GM04503 (cell line): ENCODE results near the gene NFXL1.
A peak's percentile ranks its signal among the peaks of the same experiment; 100 is the strongest.

Source experiments
- DNase-seq: peaks from one replicate; pipeline ENCODE4 v3.0.0-alpha.2; 2012; ENCODE audit warnings: low read depth

NFXL1 gene

DNA sequence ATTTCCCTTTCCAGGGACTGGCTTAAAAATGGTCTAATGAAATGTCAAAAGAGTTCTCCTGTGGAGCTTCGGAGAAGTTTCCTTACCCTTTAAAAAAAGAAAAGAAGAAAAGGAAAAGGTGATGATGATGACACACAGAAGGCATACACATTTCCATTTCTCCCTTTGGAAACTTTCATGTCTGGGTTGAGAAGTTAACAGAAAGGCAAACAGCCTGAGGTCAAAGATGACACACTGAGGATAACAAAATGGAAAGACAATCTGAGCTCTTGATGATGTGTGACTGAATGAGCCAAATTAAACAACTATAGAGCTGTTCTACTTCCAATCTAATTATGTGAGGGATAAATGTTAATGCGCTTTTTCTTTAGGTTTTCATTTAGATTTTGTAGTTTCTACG is 32.2 kb downstream of the NFXL1 start:
- DNase-seq = no peak

- no peak for DNase-seq
Measured at GRCh38 chr4:47879458-47879857, 34.9 kb downstream of the NFXL1 start.

- DNase-seq = no peak
Measured at GRCh38 chr4:47876784-47877546, 37.4 kb downstream of the NFXL1 start.

- no peak for DNase-seq
Measured at GRCh38 chr4:47876310-47876709, 38.1 kb downstream of the NFXL1 start.

DNA sequence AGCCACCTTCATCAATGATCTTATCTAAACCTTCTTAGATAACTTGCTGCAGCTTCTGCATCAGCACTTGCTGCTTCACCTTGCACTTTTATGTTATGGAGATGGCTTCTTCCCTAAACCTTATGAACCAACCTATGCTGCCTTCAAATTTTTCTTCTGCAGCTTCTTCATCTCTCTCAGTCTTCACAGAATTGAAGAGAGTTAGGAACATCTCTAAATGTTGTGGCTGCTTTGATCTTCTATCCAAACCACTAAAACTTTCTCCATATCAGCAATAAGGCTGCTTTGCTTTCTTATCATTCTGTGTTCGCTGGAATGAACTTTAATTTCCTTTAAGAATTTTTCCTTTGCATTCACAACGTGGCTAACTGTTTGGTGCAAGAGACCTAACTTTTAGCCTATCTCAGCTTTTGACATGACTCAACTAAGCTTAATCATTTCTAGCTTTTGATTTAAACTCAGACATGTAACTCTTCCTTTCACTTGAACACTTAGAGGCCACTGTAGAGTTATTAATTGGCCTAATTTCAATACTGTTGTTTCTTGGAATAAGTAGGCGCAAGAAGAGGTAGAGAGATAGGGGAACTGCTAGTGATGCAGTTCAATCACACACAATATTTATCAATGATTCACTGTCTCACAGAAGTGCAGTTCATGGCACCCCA is 40.4 kb downstream of the NFXL1 start:
- no peak for DNase-seq

DNA sequence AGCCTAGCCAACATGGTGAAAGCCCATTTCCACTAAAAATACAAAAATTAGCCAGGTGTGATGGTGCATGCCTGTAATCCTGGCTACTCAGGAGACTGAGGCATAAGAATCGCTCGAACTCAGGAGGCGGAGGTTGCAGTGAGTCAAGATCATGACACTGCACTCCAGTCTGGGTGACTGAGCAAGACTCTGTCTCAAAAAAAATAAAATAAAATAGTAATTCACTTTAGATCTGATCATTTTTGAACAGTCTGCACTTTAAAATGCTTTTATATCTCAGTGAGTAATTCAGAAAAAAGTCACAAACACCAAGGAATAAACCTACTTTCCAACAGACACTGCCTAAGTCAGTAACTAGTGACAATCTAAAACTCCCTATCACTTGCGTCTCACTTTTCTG is 50.9 kb downstream of the NFXL1 start:
- DNase-seq = no peak

GRCh38 chr4:47862297-47862696 is 52.1 kb downstream of the NFXL1 start:
- DNase-seq = no peak

DNA sequence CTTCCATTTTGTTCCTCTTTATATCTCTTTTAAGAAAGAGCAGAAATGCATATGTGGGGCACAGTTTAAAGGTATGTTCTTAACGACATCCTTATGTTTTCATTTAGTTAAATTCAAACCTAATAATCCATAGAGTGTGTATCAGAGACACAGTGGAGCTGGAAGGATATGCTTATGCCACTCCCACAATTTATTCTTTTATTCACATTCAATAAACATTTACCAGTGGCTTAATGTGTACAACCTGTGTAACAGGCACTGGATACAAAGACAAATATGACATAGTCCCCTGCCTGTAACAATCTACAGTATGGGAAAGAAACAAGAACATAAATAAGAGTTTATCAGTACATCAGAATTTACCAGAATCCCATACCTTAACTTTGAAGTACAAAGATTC is 54.1 kb downstream of the NFXL1 start:
- DNase-seq = no peak

- DNase-seq = no peak
Measured at GRCh38 chr4:47858006-47858405, 56.4 kb downstream of the NFXL1 start.

GRCh38 chr4:47856713-47857112 is 57.7 kb downstream of the NFXL1 start:
- no peak for DNase-seq

GRCh38 chr4:47855350-47855749 is 59.0 kb downstream of the NFXL1 start:
- peak; percentile 47 for DNase-seq

- peak; percentile 19 for DNase-seq
Measured at GRCh38 chr4:47852136-47852535, 62.2 kb downstream of the NFXL1 start.

GRCh38 chr4:47849466-47849865 is 64.9 kb downstream of the NFXL1 start:
- DNase-seq = no peak

DNA sequence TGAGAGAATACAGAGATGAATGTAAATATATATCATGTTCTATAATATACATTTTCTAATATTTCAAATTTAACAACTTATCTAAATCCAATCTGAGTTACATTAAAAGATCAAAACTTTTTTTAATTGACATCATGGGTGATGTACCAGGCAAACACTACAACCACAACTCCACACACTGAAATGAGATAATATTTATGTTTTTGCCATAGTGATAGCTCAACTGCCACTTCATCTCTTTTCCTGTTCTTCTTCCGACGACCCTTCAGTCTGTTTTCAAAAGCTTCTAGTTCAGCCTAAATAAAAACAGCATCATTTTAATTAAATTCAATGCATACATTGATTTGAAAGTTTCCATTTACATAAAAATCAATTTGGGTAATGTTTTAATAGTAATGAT is 66.3 kb downstream of the NFXL1 start:
- no peak for DNase-seq

DNA sequence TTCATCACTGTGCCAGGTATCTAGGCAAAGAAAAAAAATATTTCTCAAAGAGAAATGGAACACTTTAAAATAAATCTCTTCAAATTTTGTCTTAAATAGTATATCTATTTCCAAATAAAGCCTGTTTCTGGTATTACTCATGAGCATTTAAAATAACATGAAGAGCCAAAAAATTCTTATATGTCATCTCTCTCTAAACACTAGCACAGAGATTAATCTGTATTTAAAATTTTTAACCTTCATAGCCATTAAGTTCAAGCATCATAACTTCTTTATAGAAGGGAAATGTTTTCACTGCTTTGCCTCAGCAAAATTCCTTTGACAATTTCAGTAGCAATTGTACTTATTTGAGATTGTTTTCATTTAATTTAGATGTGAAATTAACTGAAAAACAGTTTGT is 71.4 kb downstream of the NFXL1 start:
- DNase-seq = no peak

DNA sequence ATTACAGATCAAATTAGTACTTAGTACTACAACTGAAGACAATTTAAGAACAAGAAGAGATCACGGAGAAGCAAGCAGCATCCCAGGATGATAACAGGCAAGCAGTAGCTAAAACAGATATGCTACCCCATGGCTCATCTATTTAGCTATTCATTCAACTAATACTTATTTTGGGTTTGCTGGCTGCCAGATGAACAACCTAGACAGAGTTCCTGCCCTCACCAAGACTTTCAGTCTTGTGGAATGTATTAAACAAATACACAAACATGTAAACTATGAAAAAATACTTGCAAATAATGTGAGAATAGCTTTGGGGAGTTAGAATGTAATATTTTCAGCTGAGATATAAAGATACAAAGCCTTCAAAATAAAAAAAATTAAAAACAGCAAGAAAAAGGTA is 74.1 kb downstream of the NFXL1 start:
- DNase-seq = no peak

DNA sequence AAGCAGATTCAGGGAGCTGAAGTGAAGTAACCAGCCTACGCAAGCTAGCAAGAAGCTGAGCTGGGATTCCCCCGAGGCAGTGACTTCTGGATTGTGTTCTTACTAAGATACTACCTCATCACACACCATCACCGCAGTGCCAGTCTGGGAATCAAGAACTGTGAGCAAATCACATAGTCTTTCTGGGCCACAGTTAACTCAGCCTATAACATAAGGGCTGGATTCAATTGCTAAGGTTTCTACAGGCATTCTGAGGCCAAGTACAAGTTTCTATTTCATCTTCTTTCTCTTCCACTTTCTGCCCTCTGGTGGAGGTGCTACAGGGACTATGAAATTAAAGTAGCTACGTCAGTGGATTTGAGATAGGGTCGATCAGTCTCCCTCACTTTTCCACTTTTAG is 75.1 kb downstream of the NFXL1 start:
- no peak for DNase-seq

DNA sequence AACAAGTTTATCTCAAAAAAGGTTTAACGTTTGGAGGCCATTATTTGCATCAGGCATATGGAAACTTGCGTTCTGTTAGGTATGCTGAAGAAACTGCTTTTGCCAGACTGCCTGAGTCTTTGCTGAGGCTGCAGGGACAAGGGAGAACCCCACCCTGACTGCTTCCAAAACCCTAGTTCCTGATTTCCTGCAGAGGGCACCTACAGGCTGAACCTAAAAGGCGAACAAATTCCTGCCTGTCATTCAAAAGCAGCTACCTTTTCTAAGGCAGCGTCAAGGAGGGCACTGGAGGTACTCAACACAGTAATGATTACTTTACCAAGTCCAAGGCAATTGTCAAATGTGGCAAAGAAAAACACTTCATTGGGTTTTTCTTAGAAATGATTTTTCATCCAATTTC is 75.9 kb downstream of the NFXL1 start:
- DNase-seq = no peak

DNA sequence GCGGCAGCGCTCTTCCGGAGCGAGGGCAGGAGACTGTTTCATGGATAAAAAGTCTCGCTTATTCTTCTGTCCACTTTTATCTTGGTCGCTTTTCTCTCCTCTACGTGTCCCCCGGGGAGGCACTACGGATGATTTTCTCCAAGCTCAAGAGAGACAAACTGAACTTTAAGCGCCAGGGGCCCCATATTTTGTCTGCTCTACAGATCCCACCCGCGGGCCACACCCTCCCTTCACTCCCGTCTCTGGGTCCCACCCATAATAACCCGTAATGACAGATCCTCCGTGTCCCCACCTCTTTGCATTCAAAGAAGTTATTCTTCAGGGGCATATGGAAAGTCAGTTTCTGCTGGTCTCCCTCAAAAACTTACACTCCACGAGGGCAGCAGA is 76.5 kb downstream of the NFXL1 start, which contains the start of gene CORIN:
Gene CORIN (minus strand): TSS at position 160 of the 387 bp plus-strand sequence. CDS start 118 bp downstream, at position 42.
- no peak for DNase-seq

- DNase-seq = no peak
Measured at GRCh38 chr4:47837094-47837907, 77.1 kb downstream of the NFXL1 start.

DNA sequence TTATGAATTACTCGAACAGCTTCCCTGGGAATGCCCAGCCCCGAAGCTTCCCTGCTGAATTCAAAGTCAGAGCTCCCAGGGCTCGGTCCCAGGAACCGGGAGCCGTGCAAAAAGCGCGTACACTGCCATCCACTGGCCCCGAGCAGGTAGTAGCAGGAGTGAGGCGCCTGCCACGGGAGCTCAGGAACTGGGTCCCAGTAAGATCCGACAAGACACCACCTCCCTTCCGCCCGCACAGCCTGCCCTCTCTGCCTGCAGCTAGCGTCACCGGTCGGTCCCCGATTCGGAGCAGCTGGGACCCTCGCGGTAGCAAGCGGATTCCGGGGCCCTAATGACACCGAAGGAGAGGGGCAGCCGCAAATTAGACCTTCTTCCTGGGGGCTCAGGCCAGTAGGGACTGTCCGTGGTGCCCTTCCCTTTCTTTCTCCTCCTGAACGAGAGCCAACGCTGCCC is 77.7 kb downstream of the NFXL1 start:
- DNase-seq = peak; percentile 15

- no peak for DNase-seq
Measured at GRCh38 chr4:47835494-47835893, 78.9 kb downstream of the NFXL1 start.
